Upper lobe of left lung (tissue), 4 donors: ENCODE results near the gene OSBP2.

Experiments
- EP300 ChIP-seq, 4 donors: sonication (generic); formaldehyde crosslinking; IDR thresholded peaks; one replicate each; pipeline ENCODE4 v1.5.1; 2017; ENCODE audit warnings: antibody characterized with exemption in 4 of 4, control low read depth in 2 of 4
- POLR2A ChIP-seq, 4 donors: fragments of 450-650 bp; IDR thresholded peaks; one replicate each; pipeline ENCODE4 v1.5.1; 2016 to 2017; ENCODE audit warnings: antibody characterized with exemption in 4 of 4, mild to moderate bottlenecking in 2 of 4
- POLR2AphosphoS5 ChIP-seq, 2 donors: sonication (generic); formaldehyde crosslinking; IDR thresholded peaks; one replicate each; pipeline ENCODE4 v1.5.1; 2017; ENCODE audit warnings: antibody characterized with exemption in 2 of 2
- TF ChIP-seq, protein P1 (sequence below), 6 experiments: fragments of 450-650 bp in 4 of 6; fragments of 200-600 bp in 2 of 6; sonication (generic) in 2 of 6; IDR thresholded peaks; one replicate each; pipeline ENCODE4 v1.5.1; 2016 to 2019; ENCODE audit warnings: antibody characterized with exemption in 6 of 6

DNA sequence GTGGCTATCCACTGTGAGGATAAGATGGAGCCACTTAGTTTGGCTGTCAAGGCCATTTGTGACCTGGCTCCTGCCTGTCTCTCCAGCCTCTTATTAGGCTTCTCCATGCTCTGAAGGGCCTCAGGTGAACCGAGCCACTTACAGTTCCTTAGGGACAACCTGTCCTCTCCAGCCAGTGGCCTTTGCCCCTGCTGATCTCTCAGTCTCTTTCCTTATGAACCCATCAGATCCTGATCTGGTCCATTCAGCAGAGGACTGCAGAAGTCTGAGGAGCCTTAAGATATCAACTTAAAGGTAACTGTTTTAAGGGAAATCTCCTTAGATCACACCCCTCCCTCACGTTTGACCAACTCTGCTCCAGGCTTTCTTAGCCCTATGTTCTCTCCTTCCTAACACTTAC is 29.4 kb upstream of the OSBP2 start:
- TF ChIP-seq, protein P1, sequence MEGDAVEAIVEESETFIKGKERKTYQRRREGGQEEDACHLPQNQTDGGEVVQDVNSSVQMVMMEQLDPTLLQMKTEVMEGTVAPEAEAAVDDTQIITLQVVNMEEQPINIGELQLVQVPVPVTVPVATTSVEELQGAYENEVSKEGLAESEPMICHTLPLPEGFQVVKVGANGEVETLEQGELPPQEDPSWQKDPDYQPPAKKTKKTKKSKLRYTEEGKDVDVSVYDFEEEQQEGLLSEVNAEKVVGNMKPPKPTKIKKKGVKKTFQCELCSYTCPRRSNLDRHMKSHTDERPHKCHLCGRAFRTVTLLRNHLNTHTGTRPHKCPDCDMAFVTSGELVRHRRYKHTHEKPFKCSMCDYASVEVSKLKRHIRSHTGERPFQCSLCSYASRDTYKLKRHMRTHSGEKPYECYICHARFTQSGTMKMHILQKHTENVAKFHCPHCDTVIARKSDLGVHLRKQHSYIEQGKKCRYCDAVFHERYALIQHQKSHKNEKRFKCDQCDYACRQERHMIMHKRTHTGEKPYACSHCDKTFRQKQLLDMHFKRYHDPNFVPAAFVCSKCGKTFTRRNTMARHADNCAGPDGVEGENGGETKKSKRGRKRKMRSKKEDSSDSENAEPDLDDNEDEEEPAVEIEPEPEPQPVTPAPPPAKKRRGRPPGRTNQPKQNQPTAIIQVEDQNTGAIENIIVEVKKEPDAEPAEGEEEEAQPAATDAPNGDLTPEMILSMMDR (IDR thresholded peaks at IDR 0.05): no peak
- TF ChIP-seq POLR2A (IDR thresholded peaks at IDR 0.05): no peak
- TF ChIP-seq EP300 (IDR thresholded peaks at IDR 0.05): no peak
- no peak for TF ChIP-seq POLR2AphosphoS5 (IDR thresholded peaks at IDR 0.05)
